AG04449 (cell line): ENCODE measurements around the gene CTTN.

Experiments used
- CTCF ChIA-PET: fragments of 350-600 bp; formaldehyde crosslinking; extraction: SDS; loops from one replicate; lab custom pipeline; 2021; ENCODE audit warnings: antibody characterized with exemption; lab: Yijun Ruan, JAX
- POLR2A ChIA-PET: fragments of 400-600, 350-600 bp; formaldehyde crosslinking; extraction: SDS; loops from one replicate; lab custom pipeline; 2020; ENCODE audit warnings: antibody characterized with exemption, inconsistent platforms; lab: Yijun Ruan, JAX
- DNase-seq: peaks from one replicate; pipeline ENCODE4 v3.0.0-alpha.2; 2010; ENCODE audit warnings: low read depth, low spot score
- H3K4me3 ChIP-seq: 2 replicates; pipeline ENCODE4 v1.5.1; 2011; ENCODE audit warnings: low read depth, mild to moderate bottlenecking, control low read depth, low read length
- CTCF ChIP-seq: IDR thresholded peaks from one replicate; pipeline ENCODE4 v1.5.1; 2011; ENCODE audit warnings: mild to moderate bottlenecking, moderate library complexity, low read length, control low read depth, inconsistent platforms; ENCODE audit not compliant: insufficient read depth; ENCODE audit errors: missing control alignments

The CTTN gene

GRCh38 chr11:70397336-70397982, 870 bp upstream of the CTTN start:
- POLR2A ChIA-PET, result interaction anchor here (0.5 to 0.8 kb wide), 2 partner anchors 15 to 18 kb away, joined by 3 to 4 read pairs; no protein-coding TSS in a partner anchor
- TF ChIP-seq CTCF, result no peak
- H3K4me3 ChIP-seq, result peak overlapping the region; percentile 64
- CTCF ChIA-PET, result interaction anchor here (1.0 to 2.0 kb wide), 3 partner anchors 13 to 17 kb away, joined by 3 to 5 read pairs (median 3); no protein-coding TSS in a partner anchor
- DNase-seq, result no peak

- ChIA-PET POLR2A (interaction anchor here (2.0 kb wide), 1 partner anchor 17 kb away, joined by 7 read pairs; no protein-coding TSS in a partner anchor), CTCF (interaction anchor here (1.0 to 2.9 kb wide), 3 partner anchors 12 to 16 kb away, joined by 3 to 16 read pairs (median 4); no protein-coding TSS in a partner anchor)
- no peak for DNase-seq
- peak overlapping the region; percentile 64 for H3K4me3 ChIP-seq
- no peak for TF ChIP-seq CTCF
Measured at GRCh38 chr11:70398834-70399680, 728 bp downstream of the CTTN start.

GRCh38 chr11:70399681-70400112, 1.4 kb downstream of the CTTN start:
- peak; percentile 85 for DNase-seq
- CTCF ChIA-PET, result interaction anchor here (1.0 to 2.9 kb wide), 3 partner anchors 11 to 16 kb away, joined by 3 to 16 read pairs (median 4); no protein-coding TSS in a partner anchor

GRCh38 chr11:70400643-70401042, 2.3 kb downstream of the CTTN start:
- DNase-seq, result no peak
- no peak for TF ChIP-seq CTCF
- ChIA-PET POLR2A (interaction anchor here (1.0 kb wide), 1 partner anchor 15 kb away, joined by 3 read pairs; no protein-coding TSS in a partner anchor), CTCF (interaction anchor here (1.2 to 2.9 kb wide), 2 partner anchors 10 to 14 kb away, joined by 4 to 16 read pairs; no protein-coding TSS in a partner anchor)
- H3K4me3 ChIP-seq, result peak overlapping the region; percentile 64

More at GRCh38 chr11:70399681-70400112, 1.4 kb downstream of the CTTN start:
- POLR2A ChIA-PET, result interaction anchor here (1.0 to 2.0 kb wide), 2 partner anchors 16 to 17 kb away, joined by 3 to 7 read pairs; no protein-coding TSS in a partner anchor
- no peak for TF ChIP-seq CTCF
- peak overlapping the region; percentile 64 for H3K4me3 ChIP-seq

GRCh38 chr11:70402016-70402415, 3.7 kb downstream of the CTTN start:
- H3K4me3 ChIP-seq, result no peak overlapping the region
- POLR2A ChIA-PET, result no interaction called here
- no peak for DNase-seq
- TF ChIP-seq CTCF, result no peak
- CTCF ChIA-PET, result interaction anchor here (2.9 kb wide), 1 partner anchor 13 kb away, joined by 16 read pairs; no protein-coding TSS in a partner anchor
